Nephron progenitor cell (in vitro differentiated cells): ENCODE results near the gene PHF19.

Experiments
- DNase-seq: peaks from one replicate; pipeline ENCODE4 v3.0.0; 2021
- H3K27ac Mint-ChIP-seq: 2 replicates; pipeline ENCODE4 v1.8.0; 2021; ENCODE audit warnings: mild to moderate bottlenecking, moderate library complexity, mixed read lengths
- H3K27me3 Mint-ChIP-seq: 2 replicates; pipeline ENCODE4 v1.8.0; 2021; ENCODE audit warnings: mild to moderate bottlenecking, low read depth, mixed read lengths; ENCODE audit not compliant: poor library complexity
- H3K36me3 Mint-ChIP-seq: 2 replicates; pipeline ENCODE4 v1.8.0; 2021; ENCODE audit warnings: low read depth, mixed read lengths
- H3K4me1 Mint-ChIP-seq: 2 replicates; pipeline ENCODE4 v1.8.0; 2021; ENCODE audit warnings: mixed read lengths
- H3K4me3 Mint-ChIP-seq: 2 replicates; pipeline ENCODE4 v1.8.0; 2021; ENCODE audit warnings: mild to moderate bottlenecking, moderate library complexity, mixed read lengths
- H3K9me3 Mint-ChIP-seq: 2 replicates; pipeline ENCODE4 v1.8.0; 2021; ENCODE audit warnings: mild to moderate bottlenecking, moderate library complexity, mixed read lengths
- CTCF ChIP-seq: fragments of 200-600 bp; sonication (generic); IDR thresholded peaks from 2 replicates; pipeline ENCODE4 v1.5.0; 2021; ENCODE audit warnings: antibody characterized with exemption

The PHF19 gene

DNA sequence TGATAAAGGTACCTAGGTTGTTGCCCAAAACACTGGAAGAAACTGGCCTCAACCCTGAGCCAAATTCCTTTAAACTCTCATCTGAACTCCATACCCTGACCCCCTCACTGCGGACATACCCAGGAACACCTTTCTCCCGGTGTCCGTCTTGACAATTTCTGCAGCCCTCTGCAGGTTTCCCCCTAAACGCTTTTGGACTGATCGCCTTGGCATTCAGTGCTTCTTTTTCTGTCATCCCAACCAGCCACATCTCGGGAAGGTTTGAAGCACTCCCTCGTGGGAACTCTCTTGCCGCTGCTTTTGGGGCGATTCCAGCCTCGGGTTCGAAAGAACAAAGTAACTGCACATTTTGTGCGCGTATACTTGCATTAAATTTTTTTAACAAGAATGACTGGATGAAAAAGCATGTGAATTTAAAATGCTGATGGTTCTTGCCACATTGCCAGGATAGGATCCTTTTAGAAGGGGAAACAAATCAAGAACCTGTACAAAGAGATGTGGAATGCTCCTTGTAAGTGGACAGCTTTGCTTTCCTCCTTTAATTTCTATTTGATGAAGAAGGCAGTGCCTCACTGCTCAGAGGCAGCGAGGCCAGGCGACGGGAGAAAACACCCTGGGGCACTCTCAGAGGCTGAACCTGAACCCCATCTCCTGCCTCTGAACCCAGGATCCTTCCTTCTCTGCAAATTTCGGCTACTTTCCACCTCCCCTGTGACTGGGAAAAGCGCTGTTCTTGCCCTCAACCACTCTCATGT is 34.9 kb downstream of the PHF19 start:
- H3K36me3 Mint-ChIP-seq: peaks cover 69% of the 10 kb centered on the region
- peaks cover 8% of the 10 kb centered on the region for H3K27me3 Mint-ChIP-seq
- TF ChIP-seq CTCF: no peak
- no peak for DNase-seq
- H3K9me3 Mint-ChIP-seq: peaks cover 50% of the 10 kb centered on the region
- H3K27ac Mint-ChIP-seq: peak overlapping the region; percentile 98
- peak overlapping the region; percentile 99 for H3K4me3 Mint-ChIP-seq
- peaks cover 33% of the 10 kb centered on the region for H3K4me1 Mint-ChIP-seq

- Mint-ChIP-seq H3K36me3 (peaks cover 65% of the 10 kb centered on the region), H3K27me3 (peaks cover 4% of the 10 kb centered on the region), H3K4me1 (peaks cover 29% of the 10 kb centered on the region), H3K4me3 (peak overlapping the region; percentile 7), H3K9me3 (peaks cover 37% of the 10 kb centered on the region), H3K27ac (peak overlapping the region; percentile 44)
- DNase-seq: no peak
- no peak for TF ChIP-seq CTCF
Measured at GRCh38 chr9:120839146-120839545, 37.8 kb downstream of the PHF19 start.

- peaks cover 3% of the 10 kb centered on the region for H3K27me3 Mint-ChIP-seq
- peaks cover 25% of the 10 kb centered on the region for H3K9me3 Mint-ChIP-seq
- TF ChIP-seq CTCF: no peak
- H3K4me3 Mint-ChIP-seq: no peak overlapping the region
- H3K36me3 Mint-ChIP-seq: peaks cover 64% of the 10 kb centered on the region
- no peak for DNase-seq
- peaks cover 28% of the 10 kb centered on the region for H3K4me1 Mint-ChIP-seq
- peak overlapping the region; percentile 60 for H3K27ac Mint-ChIP-seq
Measured at GRCh38 chr9:120837921-120838320, 39.1 kb downstream of the PHF19 start.

DNA sequence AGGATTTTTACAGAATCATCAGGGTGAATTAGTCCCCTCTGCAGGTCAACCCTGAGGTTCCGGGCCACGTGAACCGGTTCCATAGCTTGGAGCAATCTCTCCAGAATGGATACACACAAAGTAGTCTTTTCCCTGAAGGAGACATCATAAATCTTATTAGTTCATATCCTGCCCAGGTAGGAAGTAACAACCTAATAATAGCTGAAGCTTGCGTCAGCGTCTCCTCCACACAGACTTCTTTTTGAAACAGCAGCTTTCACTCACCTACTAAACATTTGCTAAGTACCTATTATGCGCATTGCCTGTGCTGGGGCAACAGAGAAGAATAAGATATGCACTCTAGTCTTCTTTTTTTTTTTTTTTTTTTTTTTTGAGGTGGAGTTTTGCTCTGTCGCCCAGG is 43.7 kb downstream of the PHF19 start:
- Mint-ChIP-seq H3K9me3 (no peaks in the 10 kb centered on the region), H3K36me3 (peaks cover 62% of the 10 kb centered on the region), H3K27ac (no peak overlapping the region), H3K27me3 (no peaks in the 10 kb centered on the region), H3K4me3 (no peak overlapping the region), H3K4me1 (no peaks in the 10 kb centered on the region)
- no peak for TF ChIP-seq CTCF
- no peak for DNase-seq

- H3K36me3 Mint-ChIP-seq: peaks cover 57% of the 10 kb centered on the region
Measured at GRCh38 chr9:120832807-120833206, 44.2 kb downstream of the PHF19 start.

More at GRCh38 chr9:120832807-120833206, 44.2 kb downstream of the PHF19 start:
- no peak for TF ChIP-seq CTCF
- Mint-ChIP-seq H3K4me1 (no peaks in the 10 kb centered on the region), H3K27me3 (no peaks in the 10 kb centered on the region), H3K27ac (no peak overlapping the region), H3K4me3 (no peak overlapping the region), H3K9me3 (no peaks in the 10 kb centered on the region)
- no peak for DNase-seq
